ENCODE measurements around the gene TLN1.

TLN1 gene

DNA sequence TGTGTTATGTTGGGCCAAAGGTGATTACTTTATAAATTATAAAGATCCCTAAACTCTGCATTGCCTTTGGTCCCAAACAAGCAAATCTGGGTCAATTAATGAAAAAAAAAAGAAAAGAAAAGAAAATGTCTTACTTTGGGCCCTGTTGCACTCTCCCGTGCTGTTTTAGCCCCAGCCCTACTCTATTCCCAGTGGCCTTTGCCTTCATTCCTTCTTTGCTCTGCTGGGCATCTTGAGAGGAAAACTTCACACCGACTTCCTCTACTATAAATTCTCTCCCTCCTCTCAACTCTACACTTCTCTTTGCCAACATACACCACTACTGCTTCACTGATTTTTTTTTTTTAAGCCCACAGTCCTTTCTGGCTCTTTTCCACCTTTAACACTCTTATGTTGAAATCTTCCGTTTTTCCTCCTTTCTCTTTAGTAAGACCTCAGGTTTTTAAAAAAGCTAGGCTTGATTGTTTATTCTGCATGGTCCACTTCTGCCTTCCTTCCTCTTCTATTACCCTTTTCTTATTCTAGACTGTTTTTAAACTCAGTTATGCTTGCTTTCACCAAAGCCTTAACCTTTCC, 26.6 kb upstream of the TLN1 start:
- Mint-ChIP-seq H3K36me3 (ENCODE audit: low read depth) (peaks cover 16% of the 10 kb centered on the region), H3K27me3 (no peaks in the 10 kb centered on the region), H3K4me3 (peak overlapping the region; percentile 97), H3K4me1 (ENCODE audit: low read depth) (peaks cover 39% of the 10 kb centered on the region), H3K27ac (peak overlapping the region; percentile 47), H3K9me3 (no peaks in the 10 kb centered on the region)

DNA sequence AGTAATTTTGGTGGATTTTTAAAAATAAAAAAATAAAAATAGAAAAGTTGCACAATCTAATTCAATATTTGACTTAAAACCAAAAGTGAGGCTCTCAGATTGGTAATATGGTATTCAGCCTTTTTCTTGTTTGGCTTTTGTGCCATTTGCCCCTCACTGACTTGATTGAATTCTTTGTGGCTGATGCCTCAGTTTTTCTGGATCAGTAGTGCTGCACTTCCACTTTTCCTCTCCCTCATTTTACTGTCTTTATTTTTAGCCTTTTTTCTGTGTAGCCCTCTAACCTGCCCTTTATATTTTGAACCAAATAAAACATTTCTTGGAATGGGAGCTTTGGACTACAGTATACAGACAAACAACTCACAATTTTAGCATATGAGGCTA, 25.9 kb upstream of the TLN1 start:
- H3K36me3 Mint-ChIP-seq (ENCODE audit: low read depth): peaks cover 16% of the 10 kb centered on the region
- no peaks in the 10 kb centered on the region for H3K9me3 Mint-ChIP-seq
- H3K4me1 Mint-ChIP-seq (ENCODE audit: low read depth): peaks cover 39% of the 10 kb centered on the region
- no peaks in the 10 kb centered on the region for H3K27me3 Mint-ChIP-seq
- peak overlapping the region; percentile 97 for H3K4me3 Mint-ChIP-seq
- no peak overlapping the region for H3K27ac Mint-ChIP-seq

DNA sequence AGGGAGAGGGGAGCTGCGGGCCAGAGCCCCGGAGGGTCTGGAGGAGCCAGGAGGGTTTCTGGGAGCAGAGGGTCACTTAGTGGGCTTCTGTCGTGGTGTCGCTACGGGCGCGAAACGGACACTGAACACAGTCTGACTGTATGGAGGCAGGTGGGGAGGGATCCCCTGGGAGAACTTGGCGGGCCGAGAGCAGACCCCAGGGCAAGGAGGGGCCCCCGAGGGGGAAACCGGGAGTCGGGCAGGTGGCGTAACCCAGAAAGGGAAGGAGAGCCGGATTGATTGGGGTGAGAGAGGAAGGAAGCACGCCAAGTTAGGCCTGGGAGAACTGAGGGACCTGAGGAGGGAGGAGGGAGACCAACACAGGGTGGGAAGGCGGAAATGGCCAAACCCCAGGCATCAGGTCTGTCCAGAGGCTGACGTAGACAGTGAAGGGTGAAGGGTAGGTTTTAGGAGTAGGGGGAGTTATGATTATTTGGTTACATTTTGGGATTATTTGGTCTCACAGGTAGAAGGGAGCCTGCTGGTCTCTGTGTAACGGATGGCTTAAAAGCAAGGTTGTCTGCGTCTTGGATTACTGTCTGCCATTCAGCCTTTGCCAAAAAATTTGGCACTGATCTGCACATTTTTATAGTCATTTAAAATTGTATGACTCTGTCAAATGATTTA, 25.4 kb upstream of the TLN1 start:
- Mint-ChIP-seq H3K36me3 (ENCODE audit: low read depth) (peaks cover 22% of the 10 kb centered on the region), H3K9me3 (no peaks in the 10 kb centered on the region), H3K27me3 (no peaks in the 10 kb centered on the region), H3K4me1 (ENCODE audit: low read depth) (peaks cover 39% of the 10 kb centered on the region), H3K4me3 (peak overlapping the region; percentile 97), H3K27ac (peak overlapping the region; percentile 95)

DNA sequence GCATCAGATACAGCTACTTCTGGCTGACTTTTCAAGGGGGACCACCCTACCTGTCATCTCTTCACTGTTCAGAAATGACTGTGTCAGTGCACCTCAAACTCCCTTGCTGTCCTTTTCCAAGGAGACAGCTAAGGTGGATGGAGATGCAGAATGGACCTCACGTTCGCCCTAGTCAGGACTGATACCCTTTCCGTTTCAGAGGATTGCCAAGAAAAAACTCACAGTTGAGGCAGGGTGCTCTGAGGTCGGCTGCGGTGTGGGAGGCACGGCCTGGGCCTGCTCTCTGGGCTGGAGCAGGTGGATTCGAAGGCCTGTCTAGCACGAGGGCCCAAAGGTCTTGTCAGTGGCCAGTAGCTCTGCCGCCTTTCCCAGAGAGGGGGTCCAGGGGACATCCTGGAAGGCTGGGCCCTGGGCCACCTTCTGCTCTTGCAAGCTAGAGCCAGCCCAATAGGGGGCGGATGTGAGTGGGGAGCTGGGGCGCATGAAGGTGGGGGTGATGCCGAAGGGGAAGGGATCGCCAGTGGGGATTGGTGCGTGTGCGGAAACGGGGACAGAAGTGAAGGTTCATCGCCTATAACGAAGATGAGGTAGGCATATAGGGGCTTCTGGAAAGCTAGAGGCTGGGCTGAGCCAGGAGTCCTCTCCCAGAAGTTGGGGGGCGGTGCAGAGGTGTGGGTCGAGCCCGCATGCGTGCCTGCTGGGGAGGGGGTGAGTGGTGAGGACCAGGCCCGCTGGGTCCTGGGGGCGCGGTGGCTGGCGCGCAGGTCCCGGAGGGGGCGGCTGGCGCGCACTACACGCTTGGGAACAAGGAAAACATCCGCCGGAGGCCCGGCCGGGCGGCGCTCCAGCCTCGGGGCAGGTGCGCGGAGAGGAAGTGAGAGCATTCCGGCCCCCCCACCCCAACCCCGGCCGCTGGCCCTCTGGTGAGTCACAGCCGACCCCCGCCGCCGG, 24.6 kb upstream of the TLN1 start:
- peak overlapping the region; percentile 95 for H3K27ac Mint-ChIP-seq
- H3K9me3 Mint-ChIP-seq: no peaks in the 10 kb centered on the region
- H3K4me1 Mint-ChIP-seq (ENCODE audit: low read depth): peaks cover 39% of the 10 kb centered on the region
- peaks cover 21% of the 10 kb centered on the region for H3K36me3 Mint-ChIP-seq (ENCODE audit: low read depth)
- peak overlapping the region; percentile 97 for H3K4me3 Mint-ChIP-seq
- no peaks in the 10 kb centered on the region for H3K27me3 Mint-ChIP-seq

DNA sequence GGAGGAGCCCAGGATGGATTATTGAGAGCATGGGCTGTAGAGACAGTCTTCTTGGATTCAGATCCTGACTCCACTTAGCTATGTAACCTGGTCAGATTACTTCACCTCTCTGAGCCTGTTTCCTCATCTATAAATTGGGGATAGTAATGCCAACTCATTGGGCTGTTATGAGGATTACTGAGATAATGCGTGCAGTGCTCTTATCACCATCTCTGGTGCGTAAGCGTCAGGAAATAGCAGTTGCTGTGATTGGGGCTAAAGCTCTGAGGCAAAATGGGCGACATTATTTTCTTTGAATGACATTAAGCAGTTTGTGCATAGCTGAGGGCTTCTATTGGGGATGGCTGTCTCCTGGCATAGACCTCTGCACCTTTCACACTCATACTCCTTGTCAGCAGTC, 23.1 kb upstream of the TLN1 start:
- Mint-ChIP-seq H3K27me3 (no peaks in the 10 kb centered on the region), H3K4me1 (ENCODE audit: low read depth) (peaks cover 41% of the 10 kb centered on the region), H3K4me3 (no peak overlapping the region), H3K27ac (no peak overlapping the region), H3K36me3 (ENCODE audit: low read depth) (peaks cover 14% of the 10 kb centered on the region), H3K9me3 (no peaks in the 10 kb centered on the region)

DNA sequence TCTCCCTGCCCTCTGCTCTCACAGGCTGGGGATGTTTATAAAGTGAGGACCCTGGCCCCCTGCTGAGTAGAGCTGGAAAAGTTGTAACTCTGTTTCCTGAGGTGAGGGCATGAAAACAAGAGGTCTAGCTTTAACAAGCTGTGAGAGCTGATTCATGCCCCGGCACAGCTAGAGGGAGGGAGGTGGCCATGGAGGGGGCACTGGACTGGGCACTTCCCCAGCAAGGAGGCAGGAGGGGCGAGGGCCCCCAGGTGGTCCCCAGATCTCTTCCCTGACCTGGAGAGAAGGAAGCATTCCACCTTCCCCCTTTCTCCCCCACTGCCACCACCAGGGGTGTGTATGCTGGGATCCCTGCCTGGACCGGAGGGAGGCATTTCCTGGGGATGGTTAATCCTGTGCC, 22.3 kb upstream of the TLN1 start, which contains the start of gene MSMP:
MSMP (minus strand) TSS at position 13 of the 400 bp plus-strand sequence. CDS start 147 bp downstream, outside the sequence.
- Mint-ChIP-seq H3K36me3 (ENCODE audit: low read depth) (peaks cover 9% of the 10 kb centered on the region), H3K9me3 (no peaks in the 10 kb centered on the region), H3K4me3 (no peak within 1 kb of the TSS), H3K4me1 (ENCODE audit: low read depth) (peaks cover 37% of the 10 kb centered on the region), H3K27me3 (no peaks in the 10 kb centered on the region), H3K27ac (no peak within 1 kb of the TSS)

DNA sequence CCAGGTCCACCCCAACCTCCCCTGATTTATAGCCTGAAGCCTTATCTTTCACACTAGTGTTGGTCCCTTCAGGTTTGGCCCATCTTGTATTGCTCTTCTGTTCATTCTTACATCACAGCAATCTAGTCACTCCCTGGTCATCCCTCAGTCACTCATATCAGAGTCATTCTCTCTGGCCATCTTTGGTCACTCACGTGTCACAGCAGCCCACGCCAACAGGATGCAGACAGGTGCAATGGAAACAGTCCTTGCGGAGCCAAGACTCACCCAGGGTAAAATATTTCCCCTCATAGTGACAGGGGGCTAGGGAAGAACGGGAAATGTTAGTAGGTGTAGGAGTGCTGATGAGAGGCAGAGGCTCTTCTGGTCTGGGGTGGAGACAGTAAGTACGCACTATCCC, 21.5 kb upstream of the TLN1 start:
- Mint-ChIP-seq H3K27me3 (no peaks in the 10 kb centered on the region), H3K4me3 (no peak overlapping the region), H3K36me3 (ENCODE audit: low read depth) (peaks cover 9% of the 10 kb centered on the region), H3K27ac (no peak overlapping the region), H3K9me3 (no peaks in the 10 kb centered on the region), H3K4me1 (ENCODE audit: low read depth) (peaks cover 31% of the 10 kb centered on the region)

DNA sequence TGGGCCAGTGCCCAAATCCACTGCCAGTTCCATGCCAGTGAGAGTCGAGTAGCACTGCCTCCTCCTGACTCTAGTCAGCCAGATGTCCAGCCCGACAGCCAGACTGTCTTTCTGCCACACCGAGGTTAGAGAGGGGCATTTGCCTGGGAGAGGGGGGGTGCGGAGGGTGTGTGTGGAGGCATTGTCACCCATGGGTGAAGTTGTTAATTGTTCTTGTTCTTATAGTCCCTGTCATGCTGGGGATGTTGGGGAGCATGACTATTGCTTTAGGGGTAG, 18.2 kb upstream of the TLN1 start:
- Mint-ChIP-seq H3K4me1 (ENCODE audit: low read depth) (peaks cover 38% of the 10 kb centered on the region), H3K9me3 (no peaks in the 10 kb centered on the region), H3K27me3 (no peaks in the 10 kb centered on the region), H3K27ac (peak overlapping the region; percentile 85), H3K4me3 (peak overlapping the region; percentile 89), H3K36me3 (ENCODE audit: low read depth) (peaks cover 18% of the 10 kb centered on the region)

DNA sequence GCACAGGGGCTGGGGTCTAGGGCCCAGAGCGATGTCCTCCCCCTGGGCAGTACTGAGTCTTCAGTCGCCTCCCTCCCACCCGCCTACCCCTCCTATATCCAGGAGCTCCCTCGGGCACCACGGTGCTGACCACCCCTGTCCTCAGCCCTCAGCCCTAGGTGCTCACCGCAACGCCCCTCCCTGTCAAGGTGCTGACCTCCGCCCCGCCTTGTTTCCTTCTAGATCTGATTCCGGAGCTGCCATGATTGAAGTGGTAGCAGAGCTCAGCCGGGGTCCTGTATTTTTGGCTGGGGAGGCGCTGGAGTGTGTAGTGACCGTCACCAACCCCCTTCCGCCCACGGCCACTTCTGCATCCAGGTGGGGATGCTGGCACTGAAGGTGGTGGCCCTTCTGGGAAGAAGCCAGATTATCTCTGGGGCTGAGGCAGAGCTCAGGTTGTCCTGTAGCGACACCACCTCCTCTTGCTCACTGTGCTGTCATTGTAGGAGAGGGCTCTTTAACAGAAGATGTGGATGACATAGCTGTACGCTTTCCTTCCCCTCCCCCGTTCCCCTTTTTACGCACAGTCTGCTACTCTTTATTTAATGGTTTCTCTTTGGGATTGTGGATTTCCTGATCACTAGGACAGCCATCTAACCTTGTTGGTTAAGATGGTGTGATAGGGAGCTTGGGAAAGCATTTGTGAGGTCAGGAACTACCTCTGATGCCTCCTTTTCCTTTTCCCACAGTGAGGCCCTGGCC, 17.7 kb upstream of the TLN1 start:
- Mint-ChIP-seq H3K4me1 (ENCODE audit: low read depth) (peaks cover 39% of the 10 kb centered on the region), H3K9me3 (no peaks in the 10 kb centered on the region), H3K27ac (peak overlapping the region; percentile 85), H3K4me3 (peak overlapping the region; percentile 89), H3K27me3 (no peaks in the 10 kb centered on the region), H3K36me3 (ENCODE audit: low read depth) (peaks cover 19% of the 10 kb centered on the region)

DNA sequence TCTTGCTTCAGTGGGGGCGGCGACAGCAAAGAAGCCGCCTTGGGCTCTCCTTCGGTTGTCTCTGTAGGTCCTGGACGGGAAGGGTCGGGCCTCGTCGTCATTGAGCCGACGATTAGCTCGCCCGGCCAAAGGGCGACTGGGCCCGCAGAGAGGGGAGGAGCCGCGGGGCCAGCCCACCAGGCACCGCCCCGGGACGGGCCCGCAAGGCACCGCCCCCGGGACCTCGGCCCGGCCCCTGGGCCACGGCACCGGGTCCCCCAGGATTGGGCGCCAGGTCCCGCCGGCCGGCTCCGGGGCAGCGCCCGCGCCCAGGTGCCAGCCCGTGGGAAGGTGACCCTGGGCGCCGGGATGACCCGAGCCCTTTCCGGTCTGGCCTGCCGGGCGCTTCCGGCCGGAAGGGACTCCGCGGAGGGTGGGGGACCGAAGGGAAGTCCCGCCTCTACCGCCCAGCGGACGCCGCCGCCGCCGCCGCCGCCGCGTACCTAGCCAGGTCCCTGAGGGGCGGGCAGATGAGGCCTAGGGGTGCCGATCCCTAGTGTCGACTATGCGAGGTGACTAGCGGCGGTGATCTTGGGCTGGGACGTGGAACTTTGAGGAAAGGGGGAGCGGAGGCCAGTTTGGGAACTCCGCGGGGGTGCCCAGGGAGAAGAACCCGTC, 17.0 kb upstream of the TLN1 start, which contains the start of the genes GBA2 and RGP1:
GBA2 (minus strand) TSS at position 371 of the 657 bp plus-strand sequence. CDS start 524 bp downstream, outside the sequence.
RGP1 (plus strand) TSS at position 430 of the 657 bp plus-strand sequence. CDS start 469 bp downstream, outside the sequence.
- Mint-ChIP-seq H3K27ac (peak within 1 kb of the TSS; percentile 85), H3K27me3 (no peaks in the 10 kb centered on the region), H3K4me3 (peak within 1 kb of the TSS; percentile 89), H3K9me3 (no peaks in the 10 kb centered on the region), H3K36me3 (ENCODE audit: low read depth) (peaks cover 23% of the 10 kb centered on the region), H3K4me1 (ENCODE audit: low read depth) (peaks cover 39% of the 10 kb centered on the region)

DNA sequence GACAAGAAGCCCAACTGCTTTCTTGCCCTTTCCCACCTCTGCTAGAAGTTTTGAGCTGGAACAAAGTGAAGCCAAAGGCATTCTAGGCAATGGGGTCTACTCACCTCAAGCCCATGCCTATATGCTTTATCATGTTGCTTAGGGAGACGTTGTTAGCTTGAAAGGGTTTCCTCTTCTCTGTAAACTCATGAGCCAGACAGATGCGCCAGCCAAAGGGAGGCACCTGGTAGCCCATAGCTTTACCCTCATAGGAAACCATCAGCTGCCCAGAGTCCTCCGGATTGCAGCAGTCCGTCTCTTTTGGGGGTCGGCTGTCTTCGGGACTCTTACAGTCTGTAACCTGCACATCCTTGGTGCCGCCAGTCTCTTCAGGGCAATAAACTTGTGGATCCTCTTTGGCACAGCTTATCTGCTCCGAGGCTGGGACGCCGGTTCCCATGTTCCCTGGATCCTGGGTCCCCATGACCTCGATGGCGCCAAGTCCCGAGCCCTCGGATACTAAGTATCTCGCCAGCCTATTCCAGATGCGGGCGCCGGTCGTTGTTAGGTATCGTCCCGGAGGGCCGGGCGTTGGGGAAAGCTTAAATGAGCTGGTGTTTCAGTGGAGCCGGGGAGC, 16.4 kb upstream of the TLN1 start:
- peak overlapping the region; percentile 87 for H3K4me3 Mint-ChIP-seq
- H3K9me3 Mint-ChIP-seq: no peaks in the 10 kb centered on the region
- peaks cover 42% of the 10 kb centered on the region for H3K4me1 Mint-ChIP-seq (ENCODE audit: low read depth)
- H3K27me3 Mint-ChIP-seq: no peaks in the 10 kb centered on the region
- peaks cover 30% of the 10 kb centered on the region for H3K36me3 Mint-ChIP-seq (ENCODE audit: low read depth)
- H3K27ac Mint-ChIP-seq: peak overlapping the region; percentile 53

DNA sequence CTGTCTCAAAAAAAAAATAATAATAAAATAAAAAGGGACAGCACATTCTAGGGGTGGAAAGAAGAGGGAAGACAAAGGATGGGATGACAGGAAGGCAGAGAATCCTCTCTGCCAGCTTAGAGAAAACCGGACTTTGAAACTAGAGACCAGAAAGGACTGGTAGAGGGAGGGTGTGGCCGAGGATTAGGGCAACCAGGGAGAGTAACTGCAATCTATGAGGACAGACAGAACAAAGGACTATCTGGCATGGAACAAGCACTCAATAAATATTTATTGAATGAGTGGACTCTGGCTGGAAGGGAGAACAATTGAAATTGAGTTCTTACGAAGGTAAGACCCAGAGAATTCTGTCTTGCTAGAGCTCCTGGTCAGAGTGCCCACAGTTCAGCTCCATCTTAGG, 14.6 kb upstream of the TLN1 start:
- peaks cover 54% of the 10 kb centered on the region for H3K4me1 Mint-ChIP-seq (ENCODE audit: low read depth)
- peaks cover 34% of the 10 kb centered on the region for H3K36me3 Mint-ChIP-seq (ENCODE audit: low read depth)
- no peaks in the 10 kb centered on the region for H3K9me3 Mint-ChIP-seq
- peak overlapping the region; percentile 87 for H3K4me3 Mint-ChIP-seq
- H3K27me3 Mint-ChIP-seq: no peaks in the 10 kb centered on the region
- no peak overlapping the region for H3K27ac Mint-ChIP-seq

DNA sequence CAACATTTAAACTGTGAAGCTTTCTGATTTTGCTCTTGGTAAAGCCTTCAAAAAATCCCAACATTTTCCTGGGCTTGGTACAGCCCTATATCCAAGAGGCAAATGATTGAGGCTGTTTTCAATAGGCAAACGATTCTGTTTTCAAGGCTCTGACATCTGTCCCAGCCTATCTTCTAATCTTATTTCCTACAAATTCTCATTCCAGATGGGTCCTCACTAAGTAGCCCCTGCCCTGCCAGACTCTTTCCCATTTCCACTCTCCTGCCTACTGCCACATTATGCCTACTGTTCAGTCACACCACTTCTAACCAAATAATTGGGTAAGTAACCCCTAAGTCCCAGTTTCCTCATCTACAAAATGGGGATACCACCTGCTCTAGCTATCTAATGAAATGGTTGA, 13.6 kb upstream of the TLN1 start:
- Mint-ChIP-seq H3K4me1 (ENCODE audit: low read depth) (peaks cover 56% of the 10 kb centered on the region), H3K27me3 (no peaks in the 10 kb centered on the region), H3K36me3 (ENCODE audit: low read depth) (peaks cover 34% of the 10 kb centered on the region), H3K27ac (no peak overlapping the region), H3K9me3 (no peaks in the 10 kb centered on the region), H3K4me3 (peak overlapping the region; percentile 50)

All from stimulated activated naive CD8-positive, alpha-beta T cell treated with anti-CD3 and anti-CD28 coated beads, Interleukin-15, Interleukin-2, amounts not matched to agents 100 ng/mL and 50 ng/mL, for 24 hours (primary cell).